Rectal smooth muscle tissue (tissue), 1 donor: ENCODE measurements around the gene SYT8.
"Not testable (repeated sequence)": the region's sequence is repeated elsewhere in the genome, so short reads cannot be mapped to it uniquely, and the experiment has no call there.

Experiments
- H3K27ac ChIP-seq: one replicate; pipeline ENCODE4 v1.7.0; 2013; ENCODE audit warnings: low read depth, low read length, inconsistent platforms
- H3K27me3 ChIP-seq: one replicate; pipeline ENCODE4 v1.7.0; 2013; ENCODE audit warnings: low read length; ENCODE audit not compliant: control insufficient read depth, insufficient read depth
- H3K36me3 ChIP-seq: one replicate; pipeline ENCODE4 v1.7.0; 2013; ENCODE audit warnings: low read length; ENCODE audit not compliant: control insufficient read depth, insufficient read depth
- H3K4me1 ChIP-seq: one replicate; pipeline ENCODE4 v1.7.0; 2013; ENCODE audit warnings: low read length; ENCODE audit not compliant: control insufficient read depth, insufficient read depth
- H3K4me3 ChIP-seq: one replicate; pipeline ENCODE4 v1.7.0; 2013; ENCODE audit warnings: low read length
- H3K9ac ChIP-seq: one replicate; pipeline ENCODE4 v1.7.0; 2013; ENCODE audit warnings: low read length

Gene SYT8

DNA sequence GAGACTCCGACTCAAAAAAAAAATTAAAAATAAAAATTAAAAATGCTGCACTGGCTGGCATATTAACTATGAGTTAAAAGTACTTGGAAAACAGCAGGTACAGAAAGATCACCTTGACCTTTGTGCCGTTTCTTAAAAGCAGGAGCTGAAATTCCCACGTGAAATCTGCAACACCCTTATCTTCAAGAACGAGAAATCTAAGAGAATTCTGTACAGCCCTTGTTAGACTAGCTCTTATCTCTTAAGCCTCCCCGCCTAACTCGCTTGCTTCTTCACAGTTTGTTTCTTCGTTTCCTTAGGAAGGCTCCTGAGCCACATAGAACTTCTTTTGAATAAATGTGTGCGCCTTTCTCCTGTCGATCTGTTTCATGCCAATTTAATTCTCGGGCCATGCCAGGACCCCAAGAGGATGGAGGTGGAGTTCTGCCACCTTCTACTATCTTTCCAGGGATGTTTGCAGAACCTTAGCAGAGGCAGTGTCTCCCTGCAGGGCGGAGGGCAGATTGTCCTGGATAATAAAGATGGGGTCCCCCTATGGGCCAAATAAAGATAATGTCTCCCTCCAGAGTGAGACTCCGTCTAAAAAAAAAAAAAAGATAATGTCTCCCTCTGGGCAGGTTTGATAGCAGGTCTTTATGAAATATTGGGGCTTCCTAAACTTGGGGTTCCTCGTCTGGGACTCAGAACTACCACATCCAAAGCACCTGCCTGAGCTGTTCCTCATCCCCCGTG, 27.4 kb upstream of the SYT8 start:
- Histone ChIP-seq H3K9ac (no peak overlapping the region), H3K27me3 (peaks cover 3% of the 10 kb centered on the region), H3K36me3 (no peaks in the 10 kb centered on the region), H3K27ac (no peak overlapping the region), H3K4me3 (no peak overlapping the region), H3K4me1 (no peaks in the 10 kb centered on the region)

DNA sequence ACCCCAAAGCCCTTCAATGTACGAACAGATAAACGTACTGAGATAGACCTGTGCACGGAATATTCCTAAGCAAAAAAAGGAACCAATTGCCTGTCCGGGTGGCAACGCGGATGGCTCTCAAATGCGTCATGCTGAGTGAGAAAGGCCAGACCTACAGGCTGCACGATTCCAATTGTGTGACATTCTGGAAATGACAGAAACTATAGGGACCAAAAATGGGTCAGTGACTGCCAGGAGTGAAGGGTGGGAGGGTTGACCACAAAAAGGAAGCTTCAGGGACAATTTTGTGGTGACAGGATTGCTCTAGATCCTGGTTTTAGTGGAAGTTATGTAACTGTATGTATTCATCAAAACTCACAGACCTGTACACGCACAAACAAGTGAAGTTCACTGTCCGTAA, 24.0 kb upstream of the SYT8 start:
- H3K9ac ChIP-seq: no peak overlapping the region
- H3K27ac ChIP-seq: no peak overlapping the region
- H3K4me1 ChIP-seq: no peaks in the 10 kb centered on the region
- peaks cover 2% of the 10 kb centered on the region for H3K27me3 ChIP-seq
- H3K4me3 ChIP-seq: no peak overlapping the region
- H3K36me3 ChIP-seq: no peaks in the 10 kb centered on the region

DNA sequence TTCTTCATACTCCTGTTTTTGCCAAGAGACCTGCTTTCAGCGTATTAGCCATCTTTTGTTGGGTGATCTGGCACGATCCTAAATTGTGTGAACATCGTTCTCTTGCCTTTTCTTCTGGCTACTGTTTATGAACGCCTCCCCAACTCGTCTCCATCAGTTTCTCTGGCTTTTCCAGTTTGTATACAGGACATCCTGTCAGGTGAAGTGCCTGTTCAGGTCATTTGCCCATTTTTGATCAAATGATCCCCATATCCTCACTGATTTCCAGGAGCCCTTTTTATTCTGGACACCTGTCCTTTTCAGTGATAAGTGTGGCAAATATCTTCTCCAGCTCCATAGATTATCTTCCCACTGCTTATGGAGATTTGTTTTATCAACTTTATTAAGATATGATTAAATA, 22.5 kb upstream of the SYT8 start:
- H3K27me3 ChIP-seq: peaks cover 2% of the 10 kb centered on the region
- H3K4me3 ChIP-seq: no peak overlapping the region
- no peak overlapping the region for H3K9ac ChIP-seq
- no peak overlapping the region for H3K27ac ChIP-seq
- no peaks in the 10 kb centered on the region for H3K4me1 ChIP-seq
- no peaks in the 10 kb centered on the region for H3K36me3 ChIP-seq

DNA sequence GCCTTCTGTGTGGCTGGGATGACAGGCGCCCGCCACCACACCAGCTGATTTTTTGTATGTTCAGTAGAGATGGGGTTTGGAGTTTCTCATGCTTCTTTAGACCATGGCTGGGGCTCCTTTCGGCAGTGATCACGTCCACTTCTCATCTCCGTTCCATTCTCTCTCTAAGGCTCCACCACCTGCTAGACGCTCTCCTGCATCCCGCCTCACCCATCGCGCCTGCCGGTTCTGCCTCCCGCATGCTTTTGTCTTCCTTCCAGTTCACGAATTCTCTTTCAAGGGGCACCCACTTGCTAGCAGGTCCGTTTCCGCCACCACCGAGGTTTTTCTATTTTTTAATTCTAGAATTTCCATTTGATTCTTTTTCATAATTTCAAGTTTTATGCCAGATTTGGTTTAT, 22.0 kb upstream of the SYT8 start:
- no peak overlapping the region for H3K27ac ChIP-seq
- H3K4me3 ChIP-seq: no peak overlapping the region
- H3K36me3 ChIP-seq: no peaks in the 10 kb centered on the region
- H3K27me3 ChIP-seq: peaks cover 2% of the 10 kb centered on the region
- no peak overlapping the region for H3K9ac ChIP-seq
- H3K4me1 ChIP-seq: no peaks in the 10 kb centered on the region

DNA sequence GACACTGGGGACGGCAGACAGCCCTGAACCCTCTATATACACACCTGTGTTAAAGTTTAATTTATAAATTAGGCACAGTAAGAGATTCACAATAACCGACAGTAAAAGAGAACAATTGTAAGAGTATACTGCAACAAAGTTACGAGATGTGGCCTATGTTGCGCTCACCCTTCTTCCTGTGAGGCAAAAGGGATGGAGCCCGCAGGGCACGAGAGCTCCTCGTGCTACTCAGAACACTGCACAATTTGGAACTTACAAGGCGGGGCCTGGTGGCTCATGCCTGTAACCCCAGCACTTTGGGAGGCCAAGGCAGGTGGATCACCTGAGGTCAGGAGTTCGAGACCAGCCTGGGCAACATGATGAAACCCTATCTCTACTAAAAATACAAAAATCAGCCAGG, 21.4 kb upstream of the SYT8 start:
- H3K27me3 ChIP-seq, H3K27ac ChIP-seq, H3K4me1 ChIP-seq, H3K36me3 ChIP-seq, H3K9ac ChIP-seq, H3K4me3 ChIP-seq: not testable (repeated sequence)

DNA sequence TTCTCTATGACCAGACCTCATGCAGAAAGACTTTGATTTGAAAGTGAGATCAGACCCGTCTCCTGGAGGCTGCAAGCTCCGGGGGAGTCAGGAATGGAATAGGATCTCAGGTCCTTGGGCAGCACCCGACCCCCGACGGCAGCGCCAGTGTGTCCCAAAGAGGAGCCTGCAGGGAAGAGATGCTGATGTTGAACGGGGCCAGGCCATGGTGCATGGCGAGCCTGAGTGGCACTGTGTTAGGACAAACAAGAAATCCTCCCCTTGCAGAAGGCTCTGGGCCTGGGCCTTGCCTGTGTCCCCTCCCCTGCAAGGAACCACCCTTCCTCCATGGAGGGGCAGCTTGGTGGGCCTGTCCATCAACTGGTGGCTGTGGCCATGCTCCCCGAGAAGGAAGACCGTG, 20.1 kb upstream of the SYT8 start:
- H3K4me3 ChIP-seq: no peak overlapping the region
- peaks cover 2% of the 10 kb centered on the region for H3K27me3 ChIP-seq
- H3K36me3 ChIP-seq: no peaks in the 10 kb centered on the region
- no peak overlapping the region for H3K9ac ChIP-seq
- H3K4me1 ChIP-seq: no peaks in the 10 kb centered on the region
- H3K27ac ChIP-seq: no peak overlapping the region

DNA sequence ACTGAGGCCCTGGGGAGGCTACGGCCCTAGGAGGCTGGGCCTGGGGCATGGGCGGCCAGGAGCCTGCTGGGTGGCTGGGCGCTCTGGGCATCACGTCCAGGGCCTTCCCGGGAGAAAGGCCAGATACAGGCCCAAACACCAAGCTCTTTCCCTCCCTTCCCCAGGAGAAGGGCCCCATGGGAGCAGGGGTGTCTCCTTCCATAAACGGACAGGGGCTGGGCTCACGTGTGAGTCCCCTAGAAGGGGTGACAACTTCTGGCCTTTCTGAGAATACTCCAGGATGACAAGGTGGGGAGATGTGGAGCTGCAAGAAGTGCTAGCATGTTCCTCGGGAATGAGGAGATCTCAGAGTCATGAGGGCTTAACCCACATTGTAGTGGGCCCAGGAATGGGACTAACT, 19.5 kb upstream of the SYT8 start:
- Histone ChIP-seq H3K36me3 (no peaks in the 10 kb centered on the region), H3K4me3 (no peak overlapping the region), H3K9ac (no peak overlapping the region), H3K27me3 (peaks cover 2% of the 10 kb centered on the region), H3K4me1 (no peaks in the 10 kb centered on the region), H3K27ac (no peak overlapping the region)

DNA sequence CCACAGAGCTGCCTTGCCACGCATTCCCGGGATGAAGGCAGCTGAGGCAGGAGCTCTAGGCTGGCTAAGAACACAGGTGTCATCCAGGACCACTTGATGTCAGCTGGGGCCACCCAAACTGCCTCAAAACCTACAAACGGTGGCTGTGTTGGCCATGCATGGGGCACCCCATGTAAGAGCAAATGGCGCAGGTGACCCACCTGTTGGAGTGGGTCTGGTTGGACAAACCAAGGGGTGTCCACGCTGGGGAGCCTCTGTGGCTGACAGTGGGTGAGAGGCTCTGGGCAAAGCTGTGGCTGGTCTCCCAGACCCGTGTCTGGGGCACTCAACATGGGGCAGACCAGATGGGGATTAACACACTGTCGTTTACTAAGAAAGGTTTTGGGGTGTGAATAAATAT, 19.0 kb upstream of the SYT8 start:
- Histone ChIP-seq H3K4me3 (no peak overlapping the region), H3K27ac (no peak overlapping the region)

DNA sequence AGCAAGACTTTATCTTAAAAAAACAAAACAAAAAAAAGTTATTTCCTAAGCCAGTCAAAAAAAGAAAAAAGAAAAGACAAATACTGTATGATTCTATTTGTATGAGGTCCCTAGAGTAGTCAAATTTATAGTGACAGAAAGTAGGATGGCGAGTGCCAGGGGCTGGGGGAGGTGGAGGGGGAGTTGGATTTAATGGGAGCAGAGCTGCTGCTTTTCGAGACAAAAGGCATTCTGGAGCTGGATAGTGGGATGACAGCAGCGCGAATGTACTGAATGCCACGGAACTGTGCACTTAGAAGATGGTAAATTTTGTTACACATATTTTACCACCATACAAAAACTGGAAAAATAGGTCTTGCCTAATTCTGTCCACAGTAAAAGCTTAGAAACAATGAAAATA, 17.8 kb upstream of the SYT8 start:
- Histone ChIP-seq H3K9ac (no peak overlapping the region), H3K27me3 (peaks cover 2% of the 10 kb centered on the region), H3K4me1 (no peaks in the 10 kb centered on the region), H3K27ac (no peak overlapping the region), H3K4me3 (no peak overlapping the region), H3K36me3 (no peaks in the 10 kb centered on the region)

More for the DNA sequence above, 19.0 kb upstream of the SYT8 start:
- Histone ChIP-seq H3K4me1 (no peaks in the 10 kb centered on the region), H3K36me3 (no peaks in the 10 kb centered on the region), H3K9ac (no peak overlapping the region), H3K27me3 (peaks cover 2% of the 10 kb centered on the region)

DNA sequence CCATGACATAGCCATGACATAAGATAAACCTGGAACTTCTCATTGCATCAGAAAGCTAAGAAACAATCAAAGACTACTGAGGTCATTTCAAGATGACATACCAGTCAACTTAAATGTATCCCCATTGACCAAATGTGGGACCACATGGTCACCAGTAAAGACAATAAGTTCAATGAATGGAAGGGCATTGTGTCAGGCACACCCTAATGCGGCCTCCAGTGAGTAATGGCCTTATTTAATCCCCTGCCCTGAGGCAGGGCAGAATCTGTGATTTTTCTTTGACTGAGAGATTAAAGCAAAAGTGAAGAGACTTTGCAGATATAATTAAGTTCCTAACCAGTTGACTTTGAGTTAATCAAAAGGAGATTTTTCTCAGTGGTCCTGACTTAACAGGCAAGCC, 17.3 kb upstream of the SYT8 start:
- no peak overlapping the region for H3K9ac ChIP-seq
- no peaks in the 10 kb centered on the region for H3K36me3 ChIP-seq
- H3K4me3 ChIP-seq: no peak overlapping the region
- H3K4me1 ChIP-seq: no peaks in the 10 kb centered on the region
- no peak overlapping the region for H3K27ac ChIP-seq
- H3K27me3 ChIP-seq: peaks cover 2% of the 10 kb centered on the region

DNA sequence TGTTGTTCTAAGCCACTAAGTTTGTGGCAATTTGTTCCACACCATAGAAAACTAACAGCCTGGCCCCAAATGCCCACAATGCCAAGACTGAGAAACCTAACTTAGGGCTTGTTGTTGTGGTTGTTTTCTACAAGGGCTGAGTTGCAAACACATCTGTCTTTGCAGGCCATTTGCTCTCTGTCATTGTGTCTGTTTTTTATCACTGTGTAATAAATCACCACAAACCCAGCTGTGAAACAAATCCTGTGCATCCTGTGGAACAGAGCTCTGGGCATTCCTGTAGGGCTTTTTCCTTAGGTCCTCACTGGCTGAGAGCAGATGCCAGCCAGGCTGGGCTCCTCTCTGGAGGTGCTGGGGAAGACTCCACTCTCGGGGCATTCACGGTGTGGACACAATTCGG, 15.7 kb upstream of the SYT8 start:
- H3K4me3 ChIP-seq: no peak overlapping the region
- H3K27ac ChIP-seq: no peak overlapping the region
- H3K9ac ChIP-seq: no peak overlapping the region
- H3K4me1 ChIP-seq: no peaks in the 10 kb centered on the region
- H3K27me3 ChIP-seq: peaks cover 2% of the 10 kb centered on the region
- H3K36me3 ChIP-seq: no peaks in the 10 kb centered on the region

DNA sequence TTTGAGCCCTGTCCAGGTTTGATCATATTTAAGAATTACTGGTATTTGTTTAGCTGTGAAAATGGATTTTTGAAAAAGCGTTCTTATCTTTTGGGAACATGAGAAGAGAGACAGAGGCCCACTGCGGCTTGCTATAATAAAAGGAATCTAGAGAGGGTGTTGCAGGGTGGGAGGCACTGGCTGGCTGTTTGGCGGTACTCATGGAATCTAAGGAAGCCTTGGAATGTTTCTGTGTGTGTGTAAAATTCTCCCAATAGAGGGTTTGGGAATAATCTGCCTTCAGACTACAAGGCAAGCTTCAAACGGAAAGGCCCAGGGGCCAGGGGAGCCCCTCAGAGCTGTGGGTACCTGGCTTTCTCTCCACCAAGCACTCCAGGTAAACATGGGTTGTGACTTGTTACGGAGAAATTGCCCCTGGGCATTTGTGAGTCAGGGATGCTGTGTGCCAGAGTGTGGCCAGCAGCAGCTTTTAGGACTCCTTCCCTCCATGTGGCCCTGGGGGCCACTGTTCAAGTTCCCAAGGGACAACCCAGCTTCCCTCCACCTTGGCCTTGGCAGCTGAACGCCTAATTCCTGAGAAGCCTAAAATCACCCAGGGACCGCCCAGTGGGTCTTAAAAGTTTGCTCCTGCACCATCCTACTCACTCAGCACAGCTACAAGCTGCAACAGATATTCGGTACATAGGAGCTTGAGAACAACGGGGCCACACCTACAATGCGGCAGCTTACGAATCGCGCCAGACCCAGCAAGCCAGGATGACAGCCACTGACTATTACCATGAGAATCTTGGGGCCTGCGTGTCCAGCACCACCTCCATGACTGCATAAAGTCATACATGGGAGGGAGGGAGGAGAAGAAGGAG, 14.1 kb upstream of the SYT8 start:
- no peaks in the 10 kb centered on the region for H3K36me3 ChIP-seq
- H3K27ac ChIP-seq: no peak overlapping the region
- H3K9ac ChIP-seq: no peak overlapping the region
- no peaks in the 10 kb centered on the region for H3K27me3 ChIP-seq
- no peak overlapping the region for H3K4me3 ChIP-seq
- no peaks in the 10 kb centered on the region for H3K4me1 ChIP-seq

DNA sequence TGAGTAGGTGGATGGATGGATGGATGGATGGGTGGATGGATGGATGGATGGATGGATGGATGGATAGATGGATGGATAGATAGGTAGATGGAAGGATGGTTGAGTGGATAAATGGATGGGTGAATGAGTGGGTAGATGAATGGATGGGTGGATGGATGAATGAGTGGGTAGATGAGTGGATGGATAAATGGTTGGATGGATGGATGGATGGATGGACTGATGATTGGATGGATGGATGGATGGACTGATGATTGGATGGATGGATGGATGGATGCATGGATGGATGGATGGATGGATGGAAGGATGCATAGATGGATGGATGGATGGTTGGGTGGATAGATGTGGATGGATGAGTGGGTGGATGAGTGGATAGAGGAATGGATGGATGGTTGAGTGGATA, 13.2 kb upstream of the SYT8 start:
- no peaks in the 10 kb centered on the region for H3K27me3 ChIP-seq
- no peak overlapping the region for H3K9ac ChIP-seq
- H3K4me3 ChIP-seq: no peak overlapping the region
- no peaks in the 10 kb centered on the region for H3K36me3 ChIP-seq
- no peak overlapping the region for H3K27ac ChIP-seq
- H3K4me1 ChIP-seq: no peaks in the 10 kb centered on the region
